Neural cell (in vitro differentiated cells): ENCODE results near the gene CLIC3. TPM values are rescaled to one million over a fixed set of nuclear protein-coding genes. Genes with fewer than 3 reads are reported as not detected.

Source experiments
- H2AFZ ChIP-seq: fragments of 200-600, 300-800 bp; sonication (generic), shearing (Covaris generic); 2 replicates; pipeline ENCODE4 v1.6.0; 2014; ENCODE audit warnings: low read depth, mild to moderate bottlenecking, antibody characterized with exemption, low read length, moderate library complexity
- H3F3A ChIP-seq: fragments of 200-600 bp; shearing (Covaris generic); 2 replicates; pipeline ENCODE4 v1.6.1; 2016; ENCODE audit warnings: mild to moderate bottlenecking, moderate library complexity, mixed read lengths, antibody characterized with exemption, low read length; ENCODE audit not compliant: insufficient read depth, poor library complexity, severe bottlenecking
- H3K27ac ChIP-seq: fragments of 200-600, 300-800 bp; sonication (generic), shearing (Covaris generic); 2 replicates; pipeline ENCODE4 v1.5.1; 2014; ENCODE audit warnings: mild to moderate bottlenecking, low read length, moderate library complexity
- H3K27me3 ChIP-seq: fragments of 300-800, 200-600 bp; sonication (generic), shearing (Covaris generic); 2 replicates; pipeline ENCODE4 v1.6.0; 2014; ENCODE audit warnings: mild to moderate bottlenecking, low read depth, low read length, moderate library complexity; ENCODE audit not compliant: insufficient read depth
- H3K36me3 ChIP-seq: fragments of 300-800, 200-600 bp; sonication (generic), shearing (Covaris generic); 2 replicates; pipeline ENCODE4 v1.5.1; 2014; ENCODE audit warnings: mild to moderate bottlenecking, antibody characterized with exemption, low read length, moderate library complexity; ENCODE audit not compliant: insufficient read depth
- H3K4me2 ChIP-seq: fragments of 300-800, 200-600 bp; sonication (generic), shearing (Covaris generic); 2 replicates; pipeline ENCODE4 v1.6.0; 2014; ENCODE audit warnings: mild to moderate bottlenecking, low read length
- H3K4me3 ChIP-seq: fragments of 300-800, 200-600 bp; sonication (generic), shearing (Covaris generic); 2 replicates; pipeline ENCODE4 v1.5.1; 2014; ENCODE audit warnings: mild to moderate bottlenecking, low read length, moderate library complexity
- H3K79me2 ChIP-seq: fragments of 200-600 bp; shearing (Covaris generic); replicated peaks from 2 replicates; pipeline ENCODE4 v1.6.0; 2014; ENCODE audit warnings: mild to moderate bottlenecking, low read length, moderate library complexity; ENCODE audit not compliant: insufficient read depth
- H3K9ac ChIP-seq: fragments of 300-800, 200-600 bp; sonication (generic), shearing (Covaris generic); 2 replicates; pipeline ENCODE4 v1.6.1; 2016; ENCODE audit warnings: mild to moderate bottlenecking, low read length, mixed read lengths
- H3K9me2 ChIP-seq: fragments of 200-600 bp; shearing (Covaris generic); 2 replicates; pipeline ENCODE4 v1.6.1; 2016; ENCODE audit warnings: mild to moderate bottlenecking, low read length, mixed read lengths; ENCODE audit not compliant: insufficient read depth
- H3K9me3 ChIP-seq: fragments of 200-600, 300-800 bp; sonication (generic), shearing (Covaris generic); 2 replicates; pipeline ENCODE4 v1.6.1; 2016; ENCODE audit warnings: mild to moderate bottlenecking, mixed run types, low read length, moderate library complexity, mixed read lengths
- H4K20me1 ChIP-seq: fragments of 200-600 bp; shearing (Covaris generic); 2 replicates; pipeline ENCODE4 v1.6.1; 2016; ENCODE audit warnings: mild to moderate bottlenecking, mixed run types; ENCODE audit not compliant: insufficient read depth
- CTCF ChIP-seq: fragments of 450-650 bp; IDR thresholded peaks from 2 replicates; pipeline ENCODE4 v1.5.1; 2014; ENCODE audit warnings: antibody characterized with exemption, mild to moderate bottlenecking, moderate library complexity; ENCODE audit not compliant: poor library complexity, severe bottlenecking
- EP300 ChIP-seq: fragments of 450-650 bp; conservative IDR thresholded peaks from 2 replicates; pipeline ENCODE4 v1.6.1; 2014; ENCODE audit warnings: antibody characterized with exemption, mild to moderate bottlenecking, moderate library complexity; ENCODE audit not compliant: poor library complexity, severe bottlenecking
- EZH2 ChIP-seq: fragments of 200-600, 300-800 bp; shearing (Covaris generic), sonication (generic); IDR thresholded peaks from 2 replicates; pipeline ENCODE4 v1.6.1; 2014; ENCODE audit warnings: antibody characterized with exemption, low read length, borderline replicate concordance, mild to moderate bottlenecking; ENCODE audit not compliant: insufficient read depth, poor library complexity, severe bottlenecking
- MXI1 ChIP-seq: fragments of 450-650 bp; conservative IDR thresholded peaks from 2 replicates; pipeline ENCODE4 v1.6.1; 2014; ENCODE audit warnings: antibody characterized with exemption, mild to moderate bottlenecking; ENCODE audit not compliant: poor library complexity, severe bottlenecking
- POLR2AphosphoS5 ChIP-seq: IDR thresholded peaks from 2 replicates; pipeline ENCODE4 v1.6.1; 2012
- RAD21 ChIP-seq: fragments of 450-650 bp; conservative IDR thresholded peaks from 2 replicates; pipeline ENCODE4 v1.6.1; 2014; ENCODE audit warnings: antibody characterized with exemption, mild to moderate bottlenecking, moderate library complexity
- SMC3 ChIP-seq: fragments of 450-650 bp; conservative IDR thresholded peaks from 2 replicates; pipeline ENCODE4 v1.6.1; 2014; ENCODE audit warnings: antibody characterized with exemption, mild to moderate bottlenecking, moderate library complexity; ENCODE audit not compliant: poor library complexity
- TAF1 ChIP-seq: IDR thresholded peaks from 2 replicates; pipeline ENCODE4 v1.6.1; 2012; ENCODE audit warnings: low read depth
- polyA plus RNA-seq: library from polyadenylated mRNA; depleted of rRNA; stranded (reverse); fragments of >200 nt; gene quantifications from 2 replicates; pipeline ENCODE4 v1.2.3, GENCODE V29; 2014
- TF ChIP-seq, protein P1 (sequence below): IDR thresholded peaks from 2 replicates; pipeline ENCODE4 v1.6.1; 2012; ENCODE audit warnings: borderline replicate concordance

CLIC3 gene
- polyA plus RNA-seq, 1 donor from 2014 or later: not detected

DNA sequence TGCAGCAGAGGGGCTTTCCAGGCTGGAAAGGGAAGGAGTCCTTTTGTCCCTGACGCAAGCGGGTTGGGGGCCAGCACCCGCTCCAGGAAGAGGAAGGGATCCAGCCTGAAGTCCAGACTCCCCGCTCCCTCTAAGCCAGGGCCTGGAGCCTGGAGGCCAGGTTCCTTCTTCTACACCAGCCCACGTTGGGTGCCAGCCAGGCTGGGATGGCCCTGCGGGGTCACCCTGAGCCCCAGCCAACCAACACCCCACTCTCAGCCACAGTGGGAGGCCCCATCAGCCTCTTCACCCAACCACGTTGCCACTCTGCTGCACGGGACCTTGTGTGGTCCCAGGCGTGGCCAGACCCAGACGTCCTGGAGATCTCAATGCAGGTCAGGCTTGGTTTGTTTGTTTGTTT, 36.5 kb upstream of the CLIC3 start:
- H3K9me3 ChIP-seq: no peaks in the 10 kb centered on the region
- no peak overlapping the region for H3K4me2 ChIP-seq
- no peaks in the 10 kb centered on the region for H3K79me2 ChIP-seq
- no peaks in the 10 kb centered on the region for H4K20me1 ChIP-seq
- no peak overlapping the region for H3K27ac ChIP-seq
- no peak overlapping the region for H3K4me3 ChIP-seq
- H2AFZ ChIP-seq: no peak overlapping the region
- H3K9me2 ChIP-seq: no peaks in the 10 kb centered on the region
- no peaks in the 10 kb centered on the region for H3K36me3 ChIP-seq
- H3K27me3 ChIP-seq: no peaks in the 10 kb centered on the region
- no peak overlapping the region for H3K9ac ChIP-seq
- H3F3A ChIP-seq: no peaks in the 10 kb centered on the region
- TF ChIP-seq EP300: no peak
- no peak for TF ChIP-seq RAD21
- no peak for TF ChIP-seq CTCF
- no peak for TF ChIP-seq TAF1
- TF ChIP-seq POLR2AphosphoS5: no peak
- TF ChIP-seq EZH2: no peak
- TF ChIP-seq, protein P1, sequence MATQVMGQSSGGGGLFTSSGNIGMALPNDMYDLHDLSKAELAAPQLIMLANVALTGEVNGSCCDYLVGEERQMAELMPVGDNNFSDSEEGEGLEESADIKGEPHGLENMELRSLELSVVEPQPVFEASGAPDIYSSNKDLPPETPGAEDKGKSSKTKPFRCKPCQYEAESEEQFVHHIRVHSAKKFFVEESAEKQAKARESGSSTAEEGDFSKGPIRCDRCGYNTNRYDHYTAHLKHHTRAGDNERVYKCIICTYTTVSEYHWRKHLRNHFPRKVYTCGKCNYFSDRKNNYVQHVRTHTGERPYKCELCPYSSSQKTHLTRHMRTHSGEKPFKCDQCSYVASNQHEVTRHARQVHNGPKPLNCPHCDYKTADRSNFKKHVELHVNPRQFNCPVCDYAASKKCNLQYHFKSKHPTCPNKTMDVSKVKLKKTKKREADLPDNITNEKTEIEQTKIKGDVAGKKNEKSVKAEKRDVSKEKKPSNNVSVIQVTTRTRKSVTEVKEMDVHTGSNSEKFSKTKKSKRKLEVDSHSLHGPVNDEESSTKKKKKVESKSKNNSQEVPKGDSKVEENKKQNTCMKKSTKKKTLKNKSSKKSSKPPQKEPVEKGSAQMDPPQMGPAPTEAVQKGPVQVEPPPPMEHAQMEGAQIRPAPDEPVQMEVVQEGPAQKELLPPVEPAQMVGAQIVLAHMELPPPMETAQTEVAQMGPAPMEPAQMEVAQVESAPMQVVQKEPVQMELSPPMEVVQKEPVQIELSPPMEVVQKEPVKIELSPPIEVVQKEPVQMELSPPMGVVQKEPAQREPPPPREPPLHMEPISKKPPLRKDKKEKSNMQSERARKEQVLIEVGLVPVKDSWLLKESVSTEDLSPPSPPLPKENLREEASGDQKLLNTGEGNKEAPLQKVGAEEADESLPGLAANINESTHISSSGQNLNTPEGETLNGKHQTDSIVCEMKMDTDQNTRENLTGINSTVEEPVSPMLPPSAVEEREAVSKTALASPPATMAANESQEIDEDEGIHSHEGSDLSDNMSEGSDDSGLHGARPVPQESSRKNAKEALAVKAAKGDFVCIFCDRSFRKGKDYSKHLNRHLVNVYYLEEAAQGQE: no peak
- no peak for TF ChIP-seq MXI1
- TF ChIP-seq SMC3: no peak

DNA sequence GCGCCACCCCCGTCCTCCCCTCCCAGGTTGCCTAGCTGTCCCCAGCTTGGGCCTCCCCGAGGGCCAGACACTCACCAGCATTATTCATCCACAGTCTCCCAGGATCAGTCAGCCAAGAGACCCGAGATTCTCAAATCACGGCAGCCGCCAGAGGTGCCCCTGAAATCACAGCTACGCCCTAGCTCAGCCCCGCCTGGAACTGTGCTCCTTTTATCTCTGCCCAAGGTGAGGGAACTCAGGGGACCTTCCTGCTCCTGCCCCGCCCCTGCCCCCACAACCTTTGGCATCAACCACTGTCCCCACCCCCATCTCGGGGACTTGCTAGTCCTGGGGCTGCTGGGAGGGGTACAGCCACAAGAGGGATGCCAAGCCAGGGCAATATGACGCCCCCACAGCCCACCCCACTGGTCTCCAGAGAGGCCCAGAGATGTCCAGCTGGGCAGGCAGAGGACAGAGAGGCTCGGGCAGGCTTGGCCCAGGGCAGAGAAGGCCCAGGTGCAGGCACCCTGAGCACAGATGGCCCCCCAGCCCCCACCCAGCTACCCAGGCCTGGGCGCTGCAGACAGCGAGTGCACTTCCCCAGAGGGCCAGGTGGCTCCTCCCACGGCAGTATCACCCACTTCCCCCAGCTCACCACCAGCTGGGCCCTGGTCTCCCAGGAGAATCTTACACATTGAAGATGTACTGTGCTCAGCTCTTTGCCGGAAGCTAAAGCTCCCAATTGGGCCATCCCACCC, 35.7 kb upstream of the CLIC3 start, which contains the start of gene FUT7:
TSS of gene FUT7 (minus strand) at position 185 of the 737 bp plus-strand sequence. CDS start at position 88, 97 bp downstream.
- no peaks in the 10 kb centered on the region for H3K9me2 ChIP-seq
- no peak within 1 kb of the TSS for H3K4me3 ChIP-seq
- H3K9me3 ChIP-seq: no peaks in the 10 kb centered on the region
- no peak within 1 kb of the TSS for H3K27ac ChIP-seq
- H3K9ac ChIP-seq: no peak within 1 kb of the TSS
- H2AFZ ChIP-seq: no peak within 1 kb of the TSS
- no peaks in the 10 kb centered on the region for H3F3A ChIP-seq
- H3K27me3 ChIP-seq: no peaks in the 10 kb centered on the region
- peaks cover 4% of the 10 kb centered on the region for H3K79me2 ChIP-seq
- no peaks in the 10 kb centered on the region for H3K36me3 ChIP-seq
- no peaks in the 10 kb centered on the region for H4K20me1 ChIP-seq
- TF ChIP-seq EP300: no peak
- TF ChIP-seq MXI1: no peak
- no peak for TF ChIP-seq TAF1
- TF ChIP-seq SMC3: no peak
- no peak for TF ChIP-seq EZH2
- no peak within 1 kb of the TSS for H3K4me2 ChIP-seq
